OCI-LY1 (cell line): ENCODE results near the gene RANBP9.

Experiments
- H2AFZ ChIP-seq: fragments of 200-600 bp; sonication (generic), shearing (Covaris generic); 2 replicates; pipeline ENCODE4 v1.6.0; 2014; ENCODE audit warnings: antibody characterized with exemption, mild to moderate bottlenecking, low read length
- H3F3A ChIP-seq: fragments of 200-600 bp; sonication (generic), shearing (Covaris generic); 2 replicates; pipeline ENCODE4 v1.6.0; 2014; ENCODE audit warnings: mild to moderate bottlenecking, antibody characterized with exemption, low read length, moderate library complexity; ENCODE audit not compliant: insufficient read depth
- H3K27ac ChIP-seq: fragments of 200-600 bp; sonication (generic); 2 replicates; pipeline ENCODE4 v1.5.1; 2014; ENCODE audit warnings: low read length, mixed run types, mild to moderate bottlenecking, low read depth; ENCODE audit not compliant: poor library complexity, severe bottlenecking
- H3K27me3 ChIP-seq: fragments of 200-600 bp; sonication (generic); 2 replicates; pipeline ENCODE4 v1.6.0; 2014; ENCODE audit warnings: antibody characterized with exemption, mild to moderate bottlenecking, low read length, moderate library complexity; ENCODE audit not compliant: insufficient read depth
- H3K36me3 ChIP-seq: fragments of 200-600 bp; sonication (generic); 2 replicates; pipeline ENCODE4 v1.6.1; 2014; ENCODE audit warnings: mild to moderate bottlenecking, antibody characterized with exemption, low read length, moderate library complexity, mixed read lengths; ENCODE audit not compliant: insufficient read depth
- H3K4me1 ChIP-seq: fragments of 200-600 bp; sonication (generic); 2 replicates; pipeline ENCODE4 v1.5.1; 2014; ENCODE audit warnings: mild to moderate bottlenecking, low read length, moderate library complexity; ENCODE audit not compliant: insufficient read depth, severe bottlenecking
- H3K4me2 ChIP-seq: fragments of 200-600 bp; sonication (generic), shearing (Covaris generic); 2 replicates; pipeline ENCODE4 v1.6.1; 2014; ENCODE audit warnings: low read length
- H3K4me3 ChIP-seq: fragments of 200-600 bp; sonication (generic); 2 replicates; pipeline ENCODE4 v1.5.1; 2014; ENCODE audit warnings: low read length, low read depth, mild to moderate bottlenecking, mixed read lengths; ENCODE audit not compliant: poor library complexity, severe bottlenecking
- H3K79me2 ChIP-seq: fragments of 200-600 bp; shearing (Covaris generic); 2 replicates; pipeline ENCODE4 v1.6.1; 2016; ENCODE audit warnings: mixed run types, low read length, mixed read lengths; ENCODE audit not compliant: insufficient read depth
- H3K9ac ChIP-seq: fragments of 200-600 bp; sonication (generic), shearing (Covaris generic); 2 replicates; pipeline ENCODE4 v1.6.1; 2014; ENCODE audit warnings: mild to moderate bottlenecking, low read length, mixed read lengths
- H3K9me2 ChIP-seq: fragments of 200-600 bp; sonication (generic), shearing (Covaris generic); 2 replicates; pipeline ENCODE4 v1.6.1; 2014; ENCODE audit warnings: low read depth, mild to moderate bottlenecking, low read length, mixed read lengths
- H3K9me3 ChIP-seq: fragments of 200-600 bp; shearing (Covaris generic); 2 replicates; pipeline ENCODE4 v1.6.1; 2014; ENCODE audit warnings: low read length, mixed read lengths
- H4K20me1 ChIP-seq: fragments of 200-600 bp; sonication (generic), shearing (Covaris generic); 2 replicates; pipeline ENCODE4 v1.6.0; 2016; ENCODE audit warnings: mild to moderate bottlenecking, low read length; ENCODE audit not compliant: insufficient read depth
- CTCF ChIP-seq: fragments of 200-600 bp; sonication (generic), shearing (Covaris generic); IDR thresholded peaks from 2 replicates; pipeline ENCODE4 v1.5.1; 2017; ENCODE audit warnings: mild to moderate bottlenecking, antibody characterized with exemption, low read length, moderate library complexity, mixed read lengths
- EZH2 ChIP-seq: fragments of 200-600 bp; sonication (generic), shearing (Covaris generic); IDR thresholded peaks from 2 replicates; pipeline ENCODE4 v1.8.0; 2017; ENCODE audit warnings: borderline replicate concordance, mixed run types, mild to moderate bottlenecking, antibody characterized with exemption, low read length, moderate library complexity, mixed read lengths

The RANBP9 gene

DNA sequence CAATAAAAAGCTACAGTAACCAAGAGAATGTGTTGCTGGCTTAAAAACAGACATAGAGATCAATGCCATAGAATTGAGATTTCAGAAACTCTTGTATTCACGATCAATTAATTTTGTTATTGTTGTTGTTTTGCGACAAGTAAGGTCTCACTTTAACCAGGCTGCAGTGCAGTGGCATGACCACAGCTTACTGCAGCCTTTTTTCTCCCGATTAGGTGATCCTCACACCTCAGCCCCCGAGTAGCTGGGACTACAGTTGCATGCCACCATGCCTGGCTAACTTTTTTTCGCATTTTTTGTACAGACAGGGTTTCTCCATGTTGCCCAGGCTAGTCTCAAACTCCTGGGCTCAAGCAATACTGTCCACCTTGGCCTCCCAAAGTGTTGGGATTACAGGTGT, 42.2 kb downstream of the RANBP9 start:
- Histone ChIP-seq H3K4me3 (no peak overlapping the region), H4K20me1 (no peaks in the 10 kb centered on the region), H3K27ac (no peak overlapping the region)

GRCh38 chr6:13668291-13668928, 43.2 kb downstream of the RANBP9 start:
- Histone ChIP-seq H2AFZ (no peak overlapping the region), H3K4me1 (peaks cover 28% of the 10 kb centered on the region), H3K36me3 (peaks cover 11% of the 10 kb centered on the region), H3K9ac (no peak overlapping the region), H4K20me1 (no peaks in the 10 kb centered on the region), H3K79me2 (peaks cover 98% of the 10 kb centered on the region), H3F3A (no peaks in the 10 kb centered on the region), H3K4me3 (no peak overlapping the region), H3K9me2 (no peaks in the 10 kb centered on the region), H3K27me3 (no peaks in the 10 kb centered on the region), H3K9me3 (peaks cover 21% of the 10 kb centered on the region), H3K4me2 (no peak overlapping the region), H3K27ac (no peak overlapping the region)
- TF ChIP-seq EZH2 (no peak), CTCF (no peak)

More for the DNA sequence above, 42.2 kb downstream of the RANBP9 start:
- Histone ChIP-seq H3K9ac (no peak overlapping the region), H3K36me3 (peaks cover 16% of the 10 kb centered on the region), H3K4me1 (peaks cover 17% of the 10 kb centered on the region), H3K9me2 (no peaks in the 10 kb centered on the region), H3F3A (no peaks in the 10 kb centered on the region), H3K4me2 (no peak overlapping the region), H2AFZ (no peak overlapping the region), H3K9me3 (peaks cover 21% of the 10 kb centered on the region), H3K27me3 (no peaks in the 10 kb centered on the region), H3K79me2 (peaks cover 97% of the 10 kb centered on the region)
- no peak for TF ChIP-seq CTCF
- TF ChIP-seq EZH2 = no peak

DNA sequence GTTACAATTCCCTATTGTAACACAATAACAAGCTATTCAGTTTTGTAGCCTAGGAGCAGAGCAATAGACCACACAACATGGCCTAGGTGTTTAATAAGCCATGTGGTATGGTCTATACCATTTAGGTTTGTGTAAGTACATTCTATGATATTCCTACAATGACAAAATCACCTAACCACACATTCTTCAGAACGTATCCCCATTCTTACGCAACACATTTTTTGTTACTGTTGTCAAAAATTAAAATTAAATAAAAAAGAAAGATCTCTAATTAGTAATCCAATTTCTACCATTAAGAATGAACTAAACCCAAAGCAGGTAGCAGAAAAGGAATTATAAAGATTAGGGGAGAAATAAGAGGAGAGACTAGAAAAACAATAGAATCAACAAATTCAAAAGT, 44.0 kb downstream of the RANBP9 start:
- H3K27me3 ChIP-seq = no peaks in the 10 kb centered on the region
- H2AFZ ChIP-seq = no peak overlapping the region
- H3K4me1 ChIP-seq = peaks cover 31% of the 10 kb centered on the region
- no peak overlapping the region for H3K4me2 ChIP-seq
- peaks cover 21% of the 10 kb centered on the region for H3K9me3 ChIP-seq
- no peaks in the 10 kb centered on the region for H3K9me2 ChIP-seq
- H3F3A ChIP-seq = no peaks in the 10 kb centered on the region
- peaks cover 11% of the 10 kb centered on the region for H3K36me3 ChIP-seq
- H4K20me1 ChIP-seq = no peaks in the 10 kb centered on the region
- no peak overlapping the region for H3K4me3 ChIP-seq
- no peak overlapping the region for H3K9ac ChIP-seq
- TF ChIP-seq EZH2 (no peak), CTCF (no peak)
- peaks cover 98% of the 10 kb centered on the region for H3K79me2 ChIP-seq
- no peak overlapping the region for H3K27ac ChIP-seq
